Panc1 (cell line): ENCODE data around the gene CNST. TPM values are rescaled to one million over a fixed set of nuclear protein-coding genes. Genes with fewer than 3 reads are reported as not detected.

ENCODE experiments used
- ATAC-seq: fragments of 200-7000 bp; cut with Tn5 transposase; 2 replicates; pipeline ENCODE4 v1.9.1; 2020; ENCODE audit warnings: mild to moderate bottlenecking, moderate library complexity
- BruUV-seq: library from RNA; stranded (reverse); fragments of 400-500 nt; replicated peaks from 2 replicates; lab custom pipeline; 2021; lab: Mats Ljungman, UMichigan
- CTCF ChIA-PET: fragments of 300-600 bp; sonication (Branson Sonifier 250); formaldehyde crosslinking; loops from one replicate; lab custom pipeline; 2022; ENCODE audit warnings: antibody characterized with exemption; lab: Charles Lee
- POLR2A ChIA-PET: fragments of 300-600 bp; sonication (Branson Sonifier 250); formaldehyde crosslinking; loops from one replicate; lab custom pipeline; 2022; ENCODE audit warnings: antibody characterized with exemption; lab: Charles Lee
- DNase-seq: peaks from one replicate; pipeline ENCODE4 v3.0.0-alpha.2; 2010; ENCODE audit warnings: low read depth, low spot score
- H3K27ac ChIP-seq: 2 replicates; pipeline ENCODE4 v1.5.1; 2011; ENCODE audit warnings: mild to moderate bottlenecking, low read length, inconsistent platforms
- H3K27me3 ChIP-seq: fragments of 200-500 bp; sonication (Bioruptor generic); 2 replicates; pipeline ENCODE4 v1.6.0; 2014; ENCODE audit warnings: low read length, inconsistent platforms; ENCODE audit not compliant: control insufficient read depth, insufficient read depth
- H3K36me3 ChIP-seq: fragments of 200-500 bp; sonication (Bioruptor generic); 2 replicates; pipeline ENCODE4 v1.5.1; 2014; ENCODE audit warnings: inconsistent platforms, mild to moderate bottlenecking, low read length, moderate library complexity; ENCODE audit not compliant: control insufficient read depth, insufficient read depth
- H3K4me1 ChIP-seq: 2 replicates; pipeline ENCODE4 v1.5.1; 2011; ENCODE audit warnings: inconsistent platforms, mild to moderate bottlenecking, low read length, moderate library complexity; ENCODE audit not compliant: control insufficient read depth, insufficient read depth
- H3K4me3 ChIP-seq, 2 experiments: 2 replicates each; pipeline ENCODE4 v1.5.1; 2011 to 2012; ENCODE audit warnings: low read depth in 2 of 2, low read length in 2 of 2, mild to moderate bottlenecking in 2 of 2, inconsistent platforms in 1 of 2, moderate library complexity in 1 of 2
- H3K9me3 ChIP-seq: fragments of 200-500 bp; sonication (Bioruptor generic); 2 replicates; pipeline ENCODE4 v1.5.1; 2014; ENCODE audit warnings: low read depth, mild to moderate bottlenecking, inconsistent platforms, low read length, moderate library complexity; ENCODE audit not compliant: control insufficient read depth, insufficient read depth
- CTCF ChIP-seq: fragments of 450-650 bp; IDR thresholded peaks from 2 replicates; pipeline ENCODE4 v1.5.1; 2017; ENCODE audit warnings: mild to moderate bottlenecking
- POLR2AphosphoS5 ChIP-seq: IDR thresholded peaks from 2 replicates; pipeline ENCODE4 v1.6.1; 2012; ENCODE audit warnings: mild to moderate bottlenecking, low read depth, low read length, moderate library complexity
- REST ChIP-seq, 2 experiments: IDR thresholded peaks; 2 replicates each; pipeline ENCODE4 v1.6.1; 2011 to 2012; ENCODE audit warnings: low read depth in 2 of 2, control low read depth in 1 of 2, low read length in 1 of 2, mild to moderate bottlenecking in 1 of 2, moderate library complexity in 1 of 2; ENCODE audit not compliant: insufficient read depth in 1 of 2
- SIN3A ChIP-seq: IDR thresholded peaks from 2 replicates; pipeline ENCODE4 v1.6.1; 2012; ENCODE audit warnings: low read depth, mild to moderate bottlenecking, low read length, moderate library complexity, borderline replicate concordance; ENCODE audit not compliant: insufficient read depth
- TCF7L2 ChIP-seq: IDR thresholded peaks from 2 replicates; pipeline ENCODE4 v1.6.1; 2011; ENCODE audit warnings: mild to moderate bottlenecking, low read depth, low read length, inconsistent platforms
- in situ Hi-C: cut with HindIII; loops from 2 replicates; pipeline ENCODE4 v1.10.0; 2016; ENCODE audit warnings: low sequenced_read_pairs, low pct_unique_long_range_greater_than_20kb
- intact Hi-C: fragments of 100-400 bp; cut with micrococcal nuclease; formaldehyde crosslinking; loops from one replicate; pipeline ENCODE4 v1.10.0; 2022; ENCODE audit not compliant: unreplicated experiment
- total RNA-seq: library from RNA; stranded (reverse); gene quantifications from one replicate; pipeline ENCODE4 v1.2.1, GENCODE V29; 2021; ENCODE audit not compliant: unreplicated experiment

Gene CNST
- total RNA-seq, 1 experiment from 2014 or later = 18.5 TPM

GRCh38 chr1:246708166-246708565 is 141.9 kb downstream of the CNST start:
- Histone ChIP-seq H3K27me3 (no peaks in the 10 kb centered on the region), H3K9me3 (no peaks in the 10 kb centered on the region), H3K27ac (no peak overlapping the region), H3K4me1 (no peaks in the 10 kb centered on the region), H3K4me3 (no peak overlapping the region), H3K36me3 (no peaks in the 10 kb centered on the region)
- in situ Hi-C loops = no loop called here
- POLR2A ChIA-PET = no interaction called here
- ATAC-seq (no peak), DNase-seq (no peak)
- BruUV-seq = no TSS peak
- intact Hi-C loops = no loop called here
- TF ChIP-seq CTCF (no peak), TCF7L2 (no peak), REST (IDR thresholded peaks at IDR 0.05; ENCODE audit: insufficient read depth in 1 of 2, low read depth in 2 of 2, low read length in 1 of 2) (no peak), SIN3A (no peak), POLR2AphosphoS5 (no peak)
- CTCF ChIA-PET = no interaction called here

GRCh38 chr1:246709196-246709595 is 142.9 kb downstream of the CNST start:
- no peak overlapping the region for H3K4me3 ChIP-seq
- no peaks in the 10 kb centered on the region for H3K4me1 ChIP-seq
- H3K27me3 ChIP-seq = no peaks in the 10 kb centered on the region
- BruUV-seq = no TSS peak
- no peaks in the 10 kb centered on the region for H3K9me3 ChIP-seq
- no peaks in the 10 kb centered on the region for H3K36me3 ChIP-seq
- no peak overlapping the region for H3K27ac ChIP-seq
- in situ Hi-C loops = no loop called here
- no peak for DNase-seq
- ChIA-PET POLR2A (no interaction called here), CTCF (no interaction called here)
- ATAC-seq = no peak
- intact Hi-C loops = no loop called here
- no peak for TF ChIP-seq SIN3A
- no peak for TF ChIP-seq TCF7L2

GRCh38 chr1:246709835-246710234 is 143.6 kb downstream of the CNST start:
- ChIA-PET POLR2A (no interaction called here), CTCF (no interaction called here)
- no TSS peak for BruUV-seq
- Histone ChIP-seq H3K36me3 (no peaks in the 10 kb centered on the region), H3K27ac (no peak overlapping the region), H3K4me1 (no peaks in the 10 kb centered on the region), H3K9me3 (no peaks in the 10 kb centered on the region), H3K27me3 (no peaks in the 10 kb centered on the region), H3K4me3 (no peak overlapping the region)
- ATAC-seq (no peak), DNase-seq (no peak)
- intact Hi-C loops = no loop called here
- in situ Hi-C loops = no loop called here
- TF ChIP-seq REST (IDR thresholded peaks at IDR 0.05; ENCODE audit: insufficient read depth in 1 of 2, low read depth in 2 of 2, low read length in 1 of 2) (no peak), TCF7L2 (no peak), POLR2AphosphoS5 (no peak), SIN3A (no peak), CTCF (no peak)
